ENCODE results near the gene IZUMO1. TPM values are rescaled to one million over a fixed set of nuclear protein-coding genes. Genes with fewer than 3 reads are reported as not detected.
A peak's percentile ranks its signal among the peaks of the same experiment; 100 is the strongest.
"Not testable (repeated sequence)": the region's sequence is repeated elsewhere in the genome, so short reads cannot be mapped to it uniquely, and the experiment has no call there.

IZUMO1 gene
- total and polyA plus RNA-seq, 11 donors = 0.13 to 0.93 (median 0.50) TPM

DNA sequence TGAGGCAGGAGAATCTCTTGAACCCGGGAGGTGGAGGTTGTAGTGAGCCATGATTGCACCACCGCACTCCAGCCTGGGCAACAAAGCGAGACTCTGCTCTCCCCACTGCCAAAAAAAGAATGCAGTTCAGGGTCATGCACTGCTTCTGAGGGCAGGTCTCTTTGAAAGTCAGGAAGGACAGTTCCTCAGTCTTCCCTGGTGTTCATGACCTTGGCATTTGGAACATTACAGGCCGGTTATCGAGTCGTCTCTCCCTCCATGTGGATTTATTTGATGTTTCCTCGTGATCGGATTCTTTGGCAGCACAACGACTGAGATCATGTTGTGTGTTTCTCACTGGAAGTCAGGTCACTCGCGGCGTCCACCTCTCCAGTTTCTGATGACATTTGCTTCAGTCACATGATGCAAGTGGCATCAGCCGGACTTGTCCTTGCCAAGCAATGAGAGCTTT, 25.8 kb upstream of the IZUMO1 start:
- peak overlapping the region in 9 of 12 donors; percentile 32 to 72 (median 44) for H3K27ac ChIP-seq
- TF ChIP-seq, protein P1, sequence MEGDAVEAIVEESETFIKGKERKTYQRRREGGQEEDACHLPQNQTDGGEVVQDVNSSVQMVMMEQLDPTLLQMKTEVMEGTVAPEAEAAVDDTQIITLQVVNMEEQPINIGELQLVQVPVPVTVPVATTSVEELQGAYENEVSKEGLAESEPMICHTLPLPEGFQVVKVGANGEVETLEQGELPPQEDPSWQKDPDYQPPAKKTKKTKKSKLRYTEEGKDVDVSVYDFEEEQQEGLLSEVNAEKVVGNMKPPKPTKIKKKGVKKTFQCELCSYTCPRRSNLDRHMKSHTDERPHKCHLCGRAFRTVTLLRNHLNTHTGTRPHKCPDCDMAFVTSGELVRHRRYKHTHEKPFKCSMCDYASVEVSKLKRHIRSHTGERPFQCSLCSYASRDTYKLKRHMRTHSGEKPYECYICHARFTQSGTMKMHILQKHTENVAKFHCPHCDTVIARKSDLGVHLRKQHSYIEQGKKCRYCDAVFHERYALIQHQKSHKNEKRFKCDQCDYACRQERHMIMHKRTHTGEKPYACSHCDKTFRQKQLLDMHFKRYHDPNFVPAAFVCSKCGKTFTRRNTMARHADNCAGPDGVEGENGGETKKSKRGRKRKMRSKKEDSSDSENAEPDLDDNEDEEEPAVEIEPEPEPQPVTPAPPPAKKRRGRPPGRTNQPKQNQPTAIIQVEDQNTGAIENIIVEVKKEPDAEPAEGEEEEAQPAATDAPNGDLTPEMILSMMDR (IDR thresholded peaks at IDR 0.05) = no peak
- TF ChIP-seq POLR2A (IDR thresholded peaks at IDR 0.05) = no peak
- no peaks in the 10 kb centered on the region for H3K9me3 ChIP-seq
- H3K4me3 ChIP-seq = no peak overlapping the region
- no peaks in the 10 kb centered on the region for H3K27me3 ChIP-seq
- WGBS, 4 donors = 41 to 51% (median 46%) methylated on average over 13 of the region's 13 CpGs
- intact Hi-C loops (cut with DNase I) = loop anchor here in 1 of 10 donors (10.0 kb wide), 1 partner anchor 98 kb away; the partner anchor contains the start of gene NTN5
- peaks cover 0 to 9% (median 0%) of the 10 kb centered on the region in 12 donors for H3K4me1 ChIP-seq
- DNase-seq = peak in 2 of 5 donors; percentile 44 to 62
- H3K36me3 ChIP-seq = no peaks in the 10 kb centered on the region
- ATAC-seq = peak; percentile 40 to 77 (median 62)

DNA sequence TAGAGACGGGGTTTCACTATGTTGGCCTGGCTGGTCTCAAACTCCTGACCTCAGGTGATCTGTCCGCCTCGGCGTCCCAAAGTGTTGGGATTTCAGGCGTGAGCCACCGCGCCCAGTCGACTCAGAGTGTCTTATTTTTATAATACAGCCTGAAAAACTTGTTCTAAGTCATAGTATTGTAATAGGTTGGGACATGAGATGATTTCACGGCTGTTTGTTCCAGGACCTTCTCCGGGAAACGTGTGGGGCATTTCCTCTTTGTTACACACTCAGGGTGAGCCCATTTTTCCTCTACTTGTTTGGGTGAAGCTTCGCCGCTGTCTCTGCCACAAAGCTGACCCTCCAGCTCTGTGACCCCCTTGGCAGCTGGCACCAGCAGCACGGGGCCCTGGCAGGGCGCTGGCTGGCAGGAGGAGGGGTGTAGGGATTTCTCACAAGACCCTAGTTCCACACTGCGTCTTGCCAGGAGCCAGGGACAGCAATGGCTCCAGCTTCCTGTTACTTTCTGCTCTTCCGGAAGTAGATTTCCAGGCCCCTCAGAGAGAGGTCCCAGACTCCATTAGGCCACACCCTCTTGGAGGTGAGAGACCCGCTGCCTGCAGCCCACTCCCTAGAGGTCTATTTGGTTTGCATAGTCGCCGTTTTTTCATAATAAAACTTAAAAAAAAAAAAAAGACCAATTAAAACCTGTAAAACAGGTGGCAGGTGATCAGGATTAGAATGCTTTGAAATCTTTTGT, 24.2 kb upstream of the IZUMO1 start:
- intact Hi-C loops (cut with DNase I) = loop anchor here in 1 of 10 donors (10.0 kb wide), 1 partner anchor 96 kb away; the partner anchor contains the start of gene NTN5
- H3K9me3 ChIP-seq = no peaks in the 10 kb centered on the region
- DNase-seq = no peak
- no peak for ATAC-seq
- WGBS, 4 donors = 77 to 83% (median 81%) methylated on average over 20 of the region's 20 CpGs
- peaks cover 0 to 9% (median 0%) of the 10 kb centered on the region in 12 donors for H3K4me1 ChIP-seq
- H3K27me3 ChIP-seq = no peaks in the 10 kb centered on the region
- H3K27ac ChIP-seq = no peak overlapping the region
- TF ChIP-seq, protein P1 (IDR thresholded peaks at IDR 0.05) = no peak
- no peak for TF ChIP-seq POLR2A (IDR thresholded peaks at IDR 0.05)
- H3K4me3 ChIP-seq = no peak overlapping the region
- no peaks in the 10 kb centered on the region for H3K36me3 ChIP-seq

- DNase-seq = no peak
- H3K4me3 ChIP-seq = no peak overlapping the region
- no peaks in the 10 kb centered on the region for H3K36me3 ChIP-seq
- H3K27me3 ChIP-seq = no peaks in the 10 kb centered on the region
- no peaks in the 10 kb centered on the region for H3K9me3 ChIP-seq
- intact Hi-C loops (cut with DNase I) = loop anchor here in 1 of 10 donors (10.0 kb wide), 1 partner anchor 95 kb away; the partner anchor contains the start of gene NTN5
- peaks cover 0 to 9% (median 0%) of the 10 kb centered on the region in 12 donors for H3K4me1 ChIP-seq
- 75 to 98% (median 84%) methylated on average over 7 of the region's 7 CpGs for WGBS, 4 donors
- H3K27ac ChIP-seq = no peak overlapping the region
- no peak for TF ChIP-seq POLR2A (IDR thresholded peaks at IDR 0.05)
- TF ChIP-seq, protein P1 (IDR thresholded peaks at IDR 0.05) = no peak
- no peak for ATAC-seq
Observed at GRCh38 chr19:48770266-48770665, 23.6 kb upstream of the IZUMO1 start.

DNA sequence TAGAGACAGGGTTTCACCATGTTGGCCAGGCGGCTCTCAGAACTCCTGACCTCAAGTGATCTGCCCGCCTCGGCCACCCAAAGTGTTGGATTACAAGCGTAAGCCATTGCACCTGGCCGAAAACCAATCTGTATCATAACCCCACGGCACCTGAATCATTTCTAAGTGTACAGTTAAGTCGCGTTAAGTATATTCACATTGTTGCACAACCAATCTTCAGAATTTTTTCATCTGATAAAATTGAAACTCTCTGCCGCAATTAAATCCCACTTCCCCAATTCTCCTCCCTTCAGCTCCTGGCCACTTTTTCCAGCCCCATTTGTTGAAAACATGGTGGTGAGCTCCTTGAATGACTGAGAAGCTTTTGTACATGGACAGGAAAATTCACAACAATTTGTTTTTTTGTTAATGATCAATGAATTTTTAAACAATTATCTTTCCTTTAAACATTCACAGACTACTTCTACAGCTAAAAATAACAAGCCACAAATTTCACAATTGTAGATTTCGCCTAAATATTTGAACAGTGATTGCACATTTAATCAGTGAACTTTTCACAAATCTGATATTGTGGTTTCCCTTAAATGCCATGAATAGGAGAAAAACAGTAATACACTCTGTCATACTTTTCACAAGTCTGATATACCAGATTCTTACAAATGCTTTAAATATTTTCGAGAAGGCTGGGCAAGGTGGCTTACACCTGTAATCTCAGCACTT, 22.4 kb upstream of the IZUMO1 start:
- Histone ChIP-seq H3K4me3 (no peak overlapping the region), H3K9me3 (no peaks in the 10 kb centered on the region), H3K27me3 (no peaks in the 10 kb centered on the region), H3K36me3 (no peaks in the 10 kb centered on the region), H3K4me1 (peaks cover 0 to 9% (median 0%) of the 10 kb centered on the region in 12 donors), H3K27ac (no peak overlapping the region)
- ATAC-seq (no peak), DNase-seq (no peak)
- intact Hi-C loops (cut with DNase I) = no loop called here
- TF ChIP-seq, protein P1 (IDR thresholded peaks at IDR 0.05) = no peak
- TF ChIP-seq POLR2A (IDR thresholded peaks at IDR 0.05) = no peak
- WGBS, 4 donors = 88 to 94% (median 91%) methylated on average over 11 of the region's 11 CpGs

DNA sequence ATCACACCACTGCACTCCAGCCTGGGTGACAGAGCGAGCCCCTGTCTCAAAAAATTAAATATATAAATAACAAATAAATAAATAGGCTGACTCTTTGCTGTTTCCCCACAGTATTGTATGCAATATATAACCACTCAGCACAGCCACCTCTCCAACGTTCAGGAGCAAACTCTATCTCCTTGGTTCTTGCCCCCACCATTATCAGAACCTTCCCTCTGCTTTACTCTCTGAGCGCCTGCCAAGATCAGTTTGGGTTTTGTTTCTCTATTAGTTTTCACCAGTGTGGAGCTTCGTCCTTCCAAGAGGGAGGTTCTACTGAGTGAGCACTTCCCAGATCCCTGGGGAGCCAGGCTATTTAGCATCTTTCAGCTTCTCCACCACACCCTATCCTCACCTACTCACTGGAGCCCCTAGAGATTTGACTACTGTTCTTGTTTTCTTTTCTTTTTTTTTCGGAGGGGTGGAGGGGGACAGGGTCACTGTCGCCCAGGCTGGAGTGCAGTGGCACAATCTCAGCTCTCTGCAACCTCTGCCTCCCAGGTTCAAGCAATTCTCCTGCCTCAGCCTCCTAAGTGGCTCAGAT, 21.6 kb upstream of the IZUMO1 start:
- H3K27me3 ChIP-seq; H3K9me3 ChIP-seq; H3K27ac ChIP-seq; DNase-seq; H3K4me1 ChIP-seq; H3K36me3 ChIP-seq; H3K4me3 ChIP-seq; intact Hi-C loops (cut with DNase I): not testable (repeated sequence)
- ATAC-seq = peak in 1 of 4 donors; percentile 44
- 37 to 43% (median 41%) methylated on average over 6 of the region's 6 CpGs for WGBS, 4 donors

DNA sequence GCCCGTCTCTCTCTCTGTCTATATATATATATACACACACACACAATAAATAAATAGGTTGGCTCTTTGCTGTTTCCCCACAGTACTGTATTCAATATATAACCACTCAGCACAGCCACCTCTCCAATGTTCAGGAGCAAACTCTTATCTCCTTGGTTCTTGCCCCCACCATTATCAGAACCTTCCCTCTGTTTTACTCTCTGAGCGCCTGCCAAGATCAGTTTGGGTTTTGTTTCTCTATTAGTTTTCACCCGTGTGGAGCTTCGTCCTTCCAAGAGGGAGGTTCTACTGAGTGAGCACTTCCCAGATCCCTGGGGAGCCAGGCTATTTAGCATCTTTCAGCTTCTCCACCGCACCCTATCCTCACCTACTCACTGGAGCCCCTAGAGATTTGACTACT, 19.1 kb upstream of the IZUMO1 start:
- WGBS, 4 donors = 31 to 40% (median 37%) methylated on average over 5 of the region's 5 CpGs
- intact Hi-C loops (cut with DNase I); H3K36me3 ChIP-seq; ATAC-seq; H3K4me3 ChIP-seq; H3K4me1 ChIP-seq; DNase-seq; H3K9me3 ChIP-seq; H3K27me3 ChIP-seq; H3K27ac ChIP-seq: not testable (repeated sequence)
